Transverse colon (tissue), 4 donors: ENCODE results near the gene RETREG3. TPM values are rescaled to one million over a fixed set of nuclear protein-coding genes. Genes with fewer than 3 reads are reported as not detected.

ENCODE experiments used
- DNase-seq: peaks from one replicate; pipeline ENCODE4 v3.0.0-alpha.2; 2019
- H3K27ac ChIP-seq, 4 donors: fragments of 200-600 bp; sonication (generic); 2 replicates each; pipeline ENCODE4 v1.5.1; 2016 to 2018; ENCODE audit warnings: inconsistent platforms in 4 of 4
- H3K27me3 ChIP-seq: fragments of 200-600 bp; sonication (generic); 2 replicates; pipeline ENCODE4 v1.5.1; 2017; ENCODE audit warnings: inconsistent platforms
- H3K36me3 ChIP-seq, 4 donors: fragments of 200-600 bp; sonication (generic); 2 replicates each; pipeline ENCODE4 v1.5.1; 2017 to 2019; ENCODE audit warnings: inconsistent platforms in 4 of 4
- H3K4me1 ChIP-seq, 4 donors: fragments of 200-600 bp; sonication (generic); 2 replicates each; pipeline ENCODE4 v1.5.1; 2017 to 2020; ENCODE audit warnings: inconsistent platforms in 4 of 4
- H3K4me3 ChIP-seq, 4 donors: fragments of 200-600 bp; sonication (generic); 1 replicate in 1 of 4; 2 replicates in 3 of 4; pipeline versions ENCODE4 v1.5.1 to v1.6.1; 2017 to 2019; ENCODE audit warnings: inconsistent platforms in 4 of 4
- H3K9me3 ChIP-seq, 2 donors: fragments of 200-600 bp; sonication (generic); 2 replicates each; pipeline ENCODE4 v1.5.1; 2017 to 2019; ENCODE audit warnings: inconsistent platforms in 2 of 2
- CTCF ChIP-seq, 5 experiments: fragments of 200-600 bp in 3 of 5; fragments of 450-650 bp in 2 of 5; sonication (generic) in 3 of 5; IDR thresholded peaks; 1 replicate in 2 of 5; 2 replicates in 3 of 5; pipeline ENCODE4 v1.5.1; 2016 to 2017; ENCODE audit warnings: antibody characterized with exemption in 5 of 5, inconsistent platforms in 3 of 5, mild to moderate bottlenecking in 2 of 5, moderate library complexity in 1 of 5
- EP300 ChIP-seq: sonication (generic); formaldehyde crosslinking; IDR thresholded peaks from one replicate; pipeline ENCODE4 v1.6.1; 2017; ENCODE audit warnings: antibody characterized with exemption, low read depth
- POLR2A ChIP-seq: fragments of 450-650 bp; IDR thresholded peaks from one replicate; pipeline ENCODE4 v1.6.1; 2016; ENCODE audit warnings: antibody characterized with exemption, mild to moderate bottlenecking, moderate library complexity
- POLR2AphosphoS5 ChIP-seq, 3 donors: sonication (generic); formaldehyde crosslinking; IDR thresholded peaks; one replicate each; pipeline ENCODE4 v1.6.1; 2016; ENCODE audit warnings: antibody characterized with exemption in 3 of 3
- WGBS, 2 donors: methylation state at CpG; one replicate each; pipeline ENCODE4 v1.1.5; 2018; ENCODE audit warnings: low coverage in 1 of 2; 5-methylcytosine and 5-hydroxymethylcytosine counted together
- in situ Hi-C, 4 donors: fragments of 200-750 bp; cut with MboI; loops; one replicate each; pipeline versions ENCODE4 v1.15.0 to v1.15.1; 2017; ENCODE audit warnings: low sequenced_read_pairs in 3 of 4, low pct_ligation_motif_present in 1 of 4, low pct_unique_long_range_greater_than_20kb in 1 of 4
- intact Hi-C: fragments of 100-400 bp; cut with DNase I; formaldehyde crosslinking; loops from one replicate; pipeline ENCODE4 v1.15.1; 2023; ENCODE audit warnings: low total_unique reads
- total RNA-seq, 4 donors: library from RNA; depleted of rRNA; stranded (reverse); fragments of >200 nt; gene quantifications; one replicate each; pipeline ENCODE4 v1.1.0, GENCODE V29; 2016

The RETREG3 gene
- total RNA-seq, 4 donors from 2014 or later, result 47.2 to 71.8 (median 59.0) TPM

GRCh38 chr17:42598905-42599304 lies 10.3 kb downstream of the RETREG3 start:
- peaks cover 5 to 13% (median 6%) of the 10 kb centered on the region in 4 donors for H3K4me1 ChIP-seq
- no peak overlapping the region for H3K27ac ChIP-seq
- H3K4me3 ChIP-seq, result no peak overlapping the region
- in situ Hi-C loops, result loop anchor here in 3 of 4 donors (25.0 kb wide), 1 partner anchor 88 kb away; the partner anchor contains the start of genes CCR10 (in 3 of the 3), CNTNAP1 (in 3 of the 3) and PLEKHH3 (in 3 of the 3)
- TF ChIP-seq CTCF (IDR thresholded peaks at IDR 0.05) (no peak), EP300 (no peak), POLR2AphosphoS5 (IDR thresholded peaks at IDR 0.05) (no peak), POLR2A (no peak)
- intact Hi-C loops, result no loop called here
- no peaks in the 10 kb centered on the region for H3K9me3 ChIP-seq
- H3K36me3 ChIP-seq, result no peaks in the 10 kb centered on the region
- H3K27me3 ChIP-seq, result no peaks in the 10 kb centered on the region
- WGBS, 2 donors, result 22% methylated on average over 2 of the region's 2 CpGs; no CpG with 5 or more reads in 1 of the 2 donors
- DNase-seq, result no peak

- in situ Hi-C loops (loop anchor here in 3 of 4 donors (25.0 kb wide), 1 partner anchor 91 kb away; the partner anchor contains the start of genes CCR10 (in 3 of the 3), CNTNAP1 (in 3 of the 3) and PLEKHH3 (in 3 of the 3)), intact Hi-C loops (no loop called here)
- WGBS, 2 donors, result 71 to 93% methylated on average over 3 of the region's 3 CpGs
Observed at GRCh38 chr17:42596386-42596785, 12.8 kb downstream of the RETREG3 start.

GRCh38 chr17:42591411-42591810 lies 17.8 kb downstream of the RETREG3 start:
- intact Hi-C loops (no loop called here), in situ Hi-C loops (loop anchor here in 3 of 4 donors (25.0 kb wide), 1 partner anchor 96 kb away; the partner anchor contains the start of genes CCR10 (in 3 of the 3), CNTNAP1 (in 3 of the 3) and PLEKHH3 (in 3 of the 3))
- H3K4me3 ChIP-seq, result no peak overlapping the region
- H3K36me3 ChIP-seq, result peaks cover 0 to 44% (median 14%) of the 10 kb centered on the region in 4 donors
- H3K27me3 ChIP-seq, result no peaks in the 10 kb centered on the region
- WGBS, 2 donors, result 90% methylated on average over 6 to 9 of the region's 9 CpGs
- H3K27ac ChIP-seq, result no peak overlapping the region
- no peaks in the 10 kb centered on the region for H3K4me1 ChIP-seq
- TF ChIP-seq POLR2AphosphoS5 (IDR thresholded peaks at IDR 0.05) (no peak), CTCF (IDR thresholded peaks at IDR 0.05) (no peak), POLR2A (no peak), EP300 (no peak)
- DNase-seq, result no peak
- no peaks in the 10 kb centered on the region for H3K9me3 ChIP-seq

More at GRCh38 chr17:42596386-42596785, 12.8 kb downstream of the RETREG3 start:
- no peaks in the 10 kb centered on the region for H3K27me3 ChIP-seq
- H3K36me3 ChIP-seq, result peaks cover 0 to 7% (median 3%) of the 10 kb centered on the region in 4 donors
- H3K4me3 ChIP-seq, result no peak overlapping the region
- TF ChIP-seq EP300, result no peak
- no peak for TF ChIP-seq POLR2A
- peaks cover 5 to 13% (median 6%) of the 10 kb centered on the region in 4 donors for H3K4me1 ChIP-seq
- no peak for DNase-seq
- H3K27ac ChIP-seq, result no peak overlapping the region
- no peaks in the 10 kb centered on the region for H3K9me3 ChIP-seq

GRCh38 chr17:42590886-42591285 lies 18.3 kb downstream of the RETREG3 start:
- H3K27ac ChIP-seq, result no peak overlapping the region
- H3K4me1 ChIP-seq, result no peaks in the 10 kb centered on the region
- no peaks in the 10 kb centered on the region for H3K9me3 ChIP-seq
- in situ Hi-C loops (loop anchor here in 3 of 4 donors (25.0 kb wide), 1 partner anchor 96 kb away; the partner anchor contains the start of genes CCR10 (in 3 of the 3), CNTNAP1 (in 3 of the 3) and PLEKHH3 (in 3 of the 3)), intact Hi-C loops (no loop called here)
- WGBS, 2 donors, result 91 to 100% methylated on average over 1 to 2 of the region's 2 CpGs
- no peak for DNase-seq
- H3K36me3 ChIP-seq, result peaks cover 0 to 45% (median 14%) of the 10 kb centered on the region in 4 donors
- no peaks in the 10 kb centered on the region for H3K27me3 ChIP-seq
- TF ChIP-seq EP300 (no peak), POLR2AphosphoS5 (IDR thresholded peaks at IDR 0.05) (no peak), POLR2A (no peak)
- H3K4me3 ChIP-seq, result no peak overlapping the region

- H3K4me1 ChIP-seq, result peaks cover 0 to 6% (median 0%) of the 10 kb centered on the region in 4 donors
- no peak for DNase-seq
- in situ Hi-C loops, result loop anchor here in 3 of 4 donors (25.0 kb wide), 1 partner anchor 101 kb away; the partner anchor contains the start of genes CCR10 (in 3 of the 3), CNTNAP1 (in 3 of the 3) and PLEKHH3 (in 3 of the 3)
- WGBS, 2 donors, result 55 to 68% methylated on average over 3 to 7 of the region's 7 CpGs
- no peak overlapping the region for H3K4me3 ChIP-seq
- intact Hi-C loops, result loop anchor here (10.0 kb wide), 1 partner anchor 178 kb away; the partner anchor contains the start of gene RAMP2
- H3K27ac ChIP-seq, result no peak overlapping the region
- H3K36me3 ChIP-seq, result peaks cover 0 to 73% (median 32%) of the 10 kb centered on the region in 4 donors
- no peaks in the 10 kb centered on the region for H3K27me3 ChIP-seq
- TF ChIP-seq CTCF (IDR thresholded peaks at IDR 0.05) (no peak), POLR2A (no peak), EP300 (no peak), POLR2AphosphoS5 (IDR thresholded peaks at IDR 0.05) (no peak)
- no peaks in the 10 kb centered on the region for H3K9me3 ChIP-seq
Observed at GRCh38 chr17:42586514-42587230, 22.5 kb downstream of the RETREG3 start.
